D721Med (cell line): ENCODE results near the gene SHANK1.

Experiments
- DNase-seq: peaks from one replicate; pipeline ENCODE4 v3.0.0; 2011; ENCODE audit warnings: low spot score; ENCODE audit not compliant: insufficient read length
- FAIRE-seq: peaks from 2 replicates; lab custom pipeline; 2011; peaks lifted over from hg19 to GRCh38; lab: Jason Lieb, UNC
- TF ChIP-seq, protein P1 (sequence below): IDR thresholded peaks from 2 replicates; pipeline ENCODE4 v1.5.1; 2012; ENCODE audit warnings: mild to moderate bottlenecking, control low read depth; ENCODE audit not compliant: insufficient read depth; ENCODE audit errors: missing control alignments

The SHANK1 gene

GRCh38 chr19:50690439-50690838 is 29.2 kb downstream of the SHANK1 start:
- FAIRE-seq: no peak
- no peak for DNase-seq
- TF ChIP-seq, protein P1, sequence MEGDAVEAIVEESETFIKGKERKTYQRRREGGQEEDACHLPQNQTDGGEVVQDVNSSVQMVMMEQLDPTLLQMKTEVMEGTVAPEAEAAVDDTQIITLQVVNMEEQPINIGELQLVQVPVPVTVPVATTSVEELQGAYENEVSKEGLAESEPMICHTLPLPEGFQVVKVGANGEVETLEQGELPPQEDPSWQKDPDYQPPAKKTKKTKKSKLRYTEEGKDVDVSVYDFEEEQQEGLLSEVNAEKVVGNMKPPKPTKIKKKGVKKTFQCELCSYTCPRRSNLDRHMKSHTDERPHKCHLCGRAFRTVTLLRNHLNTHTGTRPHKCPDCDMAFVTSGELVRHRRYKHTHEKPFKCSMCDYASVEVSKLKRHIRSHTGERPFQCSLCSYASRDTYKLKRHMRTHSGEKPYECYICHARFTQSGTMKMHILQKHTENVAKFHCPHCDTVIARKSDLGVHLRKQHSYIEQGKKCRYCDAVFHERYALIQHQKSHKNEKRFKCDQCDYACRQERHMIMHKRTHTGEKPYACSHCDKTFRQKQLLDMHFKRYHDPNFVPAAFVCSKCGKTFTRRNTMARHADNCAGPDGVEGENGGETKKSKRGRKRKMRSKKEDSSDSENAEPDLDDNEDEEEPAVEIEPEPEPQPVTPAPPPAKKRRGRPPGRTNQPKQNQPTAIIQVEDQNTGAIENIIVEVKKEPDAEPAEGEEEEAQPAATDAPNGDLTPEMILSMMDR: no peak

DNA sequence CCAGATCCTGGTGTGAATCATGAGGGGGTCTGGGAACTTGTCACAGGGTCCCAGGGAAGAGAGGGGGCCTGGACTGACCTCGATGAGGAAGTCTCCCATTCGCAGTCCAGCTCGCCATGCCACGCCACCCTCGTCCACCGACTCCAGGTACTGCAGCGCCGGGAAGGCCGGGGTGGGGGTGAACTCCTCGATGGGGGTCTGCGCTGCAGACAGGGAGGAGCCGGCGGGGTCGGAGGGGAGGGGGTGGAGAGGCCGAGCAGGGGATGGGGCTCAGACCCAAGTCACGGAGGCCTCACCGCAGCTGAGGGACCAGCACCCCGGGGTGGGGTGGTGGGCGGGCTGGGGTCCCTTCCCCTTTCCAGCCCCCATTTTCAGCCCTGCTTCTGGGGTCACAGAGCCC is 30.8 kb downstream of the SHANK1 start:
- DNase-seq (no peak), FAIRE-seq (no peak)
- TF ChIP-seq, protein P1: no peak

GRCh38 chr19:50686310-50687032 is 33.1 kb downstream of the SHANK1 start:
- TF ChIP-seq, protein P1: no peak
- FAIRE-seq: no peak
- no peak for DNase-seq

DNA sequence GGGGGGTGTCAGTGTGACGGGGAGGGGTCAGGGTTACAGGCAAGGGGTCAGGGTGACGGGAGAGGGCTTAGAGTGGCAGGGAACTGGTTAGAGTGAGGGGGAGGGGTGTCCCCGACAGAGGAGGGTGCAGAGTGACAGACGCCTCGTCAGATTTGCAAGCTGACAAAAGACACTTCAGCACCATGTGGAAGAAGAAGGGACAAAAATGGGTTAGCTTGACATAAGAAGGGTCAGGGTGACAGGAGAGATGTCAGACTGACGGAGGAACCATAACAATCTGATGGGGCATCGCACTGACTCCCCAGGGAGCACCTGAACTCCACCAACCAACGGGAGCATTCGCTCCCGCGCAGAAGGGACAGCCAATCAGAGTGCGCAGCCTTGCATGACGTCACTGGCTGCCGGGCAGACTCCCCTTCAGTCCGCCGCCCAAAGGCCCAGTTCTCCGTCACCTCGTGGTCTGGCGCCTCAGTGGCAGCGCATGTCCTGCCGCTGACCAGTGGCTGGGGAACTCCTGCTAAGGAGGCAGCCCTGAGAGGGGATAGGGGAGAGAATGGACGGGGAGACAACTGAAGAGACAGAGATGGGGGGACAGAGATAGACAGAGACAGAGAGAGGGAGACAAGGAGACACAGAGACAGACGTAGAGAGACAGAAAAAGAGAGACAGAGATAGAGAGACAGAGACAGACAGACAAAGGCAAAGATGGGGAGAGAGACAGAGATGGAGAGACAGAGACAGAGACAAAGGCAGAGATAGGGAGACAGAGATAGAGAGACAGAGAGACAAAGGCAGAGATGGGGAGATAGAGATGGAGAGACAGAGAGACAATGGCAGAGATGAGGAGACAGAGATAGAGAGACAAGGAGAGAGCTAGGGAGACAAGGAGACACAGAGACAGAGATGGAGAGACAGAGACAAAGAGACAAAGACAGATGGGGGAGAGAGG is 40.2 kb downstream of the SHANK1 start:
- FAIRE-seq: peak; percentile 56
- peak; percentile 90 for DNase-seq
- TF ChIP-seq, protein P1: no peak

DNA sequence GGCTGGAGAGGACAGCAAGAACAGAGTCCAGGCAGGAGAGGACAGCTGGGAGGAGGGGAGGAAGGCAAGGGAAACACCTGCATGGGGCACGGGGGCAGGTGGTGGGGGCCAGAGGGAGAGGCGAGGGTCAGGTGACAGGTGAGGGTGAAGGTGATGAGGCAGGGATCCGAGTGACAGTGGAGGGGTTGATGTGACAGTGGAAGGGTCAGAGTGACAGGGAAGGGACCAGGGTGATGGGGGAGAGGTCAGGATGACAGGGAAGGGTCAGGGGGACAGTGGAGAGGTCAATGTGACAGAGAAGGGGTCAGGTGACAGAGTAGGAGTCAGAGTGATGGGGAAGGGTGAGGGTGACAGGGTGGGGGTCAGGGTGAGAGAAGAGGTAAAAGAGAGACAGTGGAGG is 41.3 kb downstream of the SHANK1 start:
- DNase-seq (no peak), FAIRE-seq (no peak)
- TF ChIP-seq, protein P1: no peak

GRCh38 chr19:50677636-50678035 is 42.0 kb downstream of the SHANK1 start:
- FAIRE-seq: no peak
- TF ChIP-seq, protein P1: no peak

More at GRCh38 chr19:50677636-50678035, 42.0 kb downstream of the SHANK1 start:
- no peak for DNase-seq
